A673 (cell line): ENCODE results near the gene TNIP3.

ENCODE experiments used
- CTCF ChIP-seq: fragments of 300-800, 200-600 bp; sonication (generic); conservative IDR thresholded peaks from 2 replicates; pipeline ENCODE4 v1.5.1; 2017; ENCODE audit warnings: low read depth, mild to moderate bottlenecking, antibody characterized with exemption, low read length, moderate library complexity, mixed read lengths
- EZH2 ChIP-seq: fragments of 200-600 bp; sonication (generic); IDR thresholded peaks from 2 replicates; pipeline ENCODE4 v1.6.1; 2017; ENCODE audit warnings: borderline replicate concordance, low read depth, mild to moderate bottlenecking, mixed read lengths, antibody characterized with exemption, low read length; ENCODE audit not compliant: poor library complexity, severe bottlenecking

- TF ChIP-seq CTCF (no peak), EZH2 (no peak)
Observed at GRCh38 chr4:121164291-121164690, at the start of gene TNIP3.
